ENCODE measurements around the gene KATNBL1. TPM values are rescaled to one million over a fixed set of nuclear protein-coding genes. Genes with fewer than 3 reads are reported as not detected.
"Not testable (repeated sequence)": the region's sequence is repeated elsewhere in the genome, so short reads cannot be mapped to it uniquely, and the experiment has no call there.

KATNBL1 gene
- polyA plus RNA-seq, 4 donors: 8.6 to 40.3 (median 13.8) TPM

GRCh38 chr15:34182942-34183341, 27.0 kb downstream of the KATNBL1 start:
- WGBS, 3 donors: 70 to 84% (median 79%) methylated on average over 4 of the region's 4 CpGs
- FAIRE-seq: no peak
- no peak overlapping the region for H3K27ac ChIP-seq (ENCODE audit: low read depth in 1 of 3, low read length in 2 of 3)

GRCh38 chr15:34179234-34179633, 30.7 kb downstream of the KATNBL1 start:
- H3K27me3 ChIP-seq (ENCODE audit: control insufficient read depth in 3 of 3, insufficient read depth in 3 of 3, low read length in 3 of 3): no peaks in the 10 kb centered on the region
- no peak overlapping the region for H3K27ac ChIP-seq (ENCODE audit: low read depth in 1 of 3, low read length in 2 of 3)
- H3K9me3 ChIP-seq (ENCODE audit: control insufficient read depth in 2 of 2, insufficient read depth in 1 of 2, low read depth in 1 of 2, low read length in 1 of 2): peaks cover 0 to 16% of the 10 kb centered on the region in 2 donors
- WGBS, 3 donors: 91 to 93% (median 93%) methylated on average over 3 of the region's 3 CpGs
- H3K4me1 ChIP-seq (ENCODE audit: control insufficient read depth in 3 of 3, insufficient read depth in 2 of 3, low read depth in 1 of 3, low read length in 2 of 3): no peaks in the 10 kb centered on the region
- FAIRE-seq: no peak
- H3K4me3 ChIP-seq (ENCODE audit: low read depth in 1 of 3, low read length in 3 of 3): no peak overlapping the region
- DNase-seq: no peak
- peaks cover 0 to 9% (median 0%) of the 10 kb centered on the region in 3 donors for H3K36me3 ChIP-seq (ENCODE audit: control insufficient read depth in 3 of 3, insufficient read depth in 2 of 3, low read depth in 1 of 3, low read length in 3 of 3)

More at GRCh38 chr15:34182942-34183341, 27.0 kb downstream of the KATNBL1 start:
- Histone ChIP-seq H3K4me3 (ENCODE audit: low read depth in 1 of 3, low read length in 3 of 3) (no peak overlapping the region), H3K27me3 (ENCODE audit: control insufficient read depth in 3 of 3, insufficient read depth in 3 of 3, low read length in 3 of 3) (no peaks in the 10 kb centered on the region), H3K36me3 (ENCODE audit: control insufficient read depth in 3 of 3, insufficient read depth in 2 of 3, low read depth in 1 of 3, low read length in 3 of 3) (peaks cover 0 to 10% (median 2%) of the 10 kb centered on the region in 3 donors), H3K4me1 (ENCODE audit: control insufficient read depth in 3 of 3, insufficient read depth in 2 of 3, low read depth in 1 of 3, low read length in 2 of 3) (no peaks in the 10 kb centered on the region), H3K9me3 (ENCODE audit: control insufficient read depth in 2 of 2, insufficient read depth in 1 of 2, low read depth in 1 of 2, low read length in 1 of 2) (peaks cover 0 to 11% of the 10 kb centered on the region in 2 donors)
- DNase-seq: no peak

- H3K4me1 ChIP-seq (ENCODE audit: control insufficient read depth in 3 of 3, insufficient read depth in 2 of 3, low read depth in 1 of 3, low read length in 2 of 3); H3K27ac ChIP-seq (ENCODE audit: low read depth in 1 of 3, low read length in 2 of 3); DNase-seq; H3K4me3 ChIP-seq (ENCODE audit: low read depth in 1 of 3, low read length in 3 of 3); H3K27me3 ChIP-seq (ENCODE audit: control insufficient read depth in 3 of 3, insufficient read depth in 3 of 3, low read length in 3 of 3); FAIRE-seq: not testable (repeated sequence)
- WGBS, 3 donors: 92 to 96% (median 95%) methylated on average over 14 of the region's 14 CpGs
- H3K9me3 ChIP-seq (ENCODE audit: control insufficient read depth in 2 of 2, insufficient read depth in 1 of 2, low read depth in 1 of 2, low read length in 1 of 2): peaks cover 0 to 26% of the 10 kb centered on the region in 2 donors
- peaks cover 0 to 13% (median 11%) of the 10 kb centered on the region in 3 donors for H3K36me3 ChIP-seq (ENCODE audit: control insufficient read depth in 3 of 3, insufficient read depth in 2 of 3, low read depth in 1 of 3, low read length in 3 of 3)
Measured at GRCh38 chr15:34165987-34166573, 43.8 kb downstream of the KATNBL1 start.

GRCh38 chr15:34161329-34161963, 48.5 kb downstream of the KATNBL1 start:
- peaks cover 2 to 39% of the 10 kb centered on the region in 2 donors for H3K9me3 ChIP-seq (ENCODE audit: control insufficient read depth in 2 of 2, insufficient read depth in 1 of 2, low read depth in 1 of 2, low read length in 1 of 2)
- H3K27me3 ChIP-seq (ENCODE audit: control insufficient read depth in 3 of 3, insufficient read depth in 3 of 3, low read length in 3 of 3): no peaks in the 10 kb centered on the region
- H3K27ac ChIP-seq (ENCODE audit: low read depth in 1 of 3, low read length in 2 of 3): no peak overlapping the region
- 81 to 96% (median 88%) methylated on average over 9 of the region's 9 CpGs for WGBS, 3 donors
- no peak for FAIRE-seq
- H3K36me3 ChIP-seq (ENCODE audit: control insufficient read depth in 3 of 3, insufficient read depth in 2 of 3, low read depth in 1 of 3, low read length in 3 of 3): peaks cover 0 to 21% (median 20%) of the 10 kb centered on the region in 3 donors
- H3K4me1 ChIP-seq (ENCODE audit: control insufficient read depth in 3 of 3, insufficient read depth in 2 of 3, low read depth in 1 of 3, low read length in 2 of 3): no peaks in the 10 kb centered on the region
- DNase-seq: no peak
- no peak overlapping the region for H3K4me3 ChIP-seq (ENCODE audit: low read depth in 1 of 3, low read length in 3 of 3)

- Histone ChIP-seq H3K36me3 (ENCODE audit: control insufficient read depth in 3 of 3, insufficient read depth in 2 of 3, low read depth in 1 of 3, low read length in 3 of 3) (peaks cover 0 to 23% (median 20%) of the 10 kb centered on the region in 3 donors), H3K27me3 (ENCODE audit: control insufficient read depth in 3 of 3, insufficient read depth in 3 of 3, low read length in 3 of 3) (no peaks in the 10 kb centered on the region), H3K27ac (ENCODE audit: low read depth in 1 of 3, low read length in 2 of 3) (no peak overlapping the region), H3K4me1 (ENCODE audit: control insufficient read depth in 3 of 3, insufficient read depth in 2 of 3, low read depth in 1 of 3, low read length in 2 of 3) (no peaks in the 10 kb centered on the region), H3K9me3 (ENCODE audit: control insufficient read depth in 2 of 2, insufficient read depth in 1 of 2, low read depth in 1 of 2, low read length in 1 of 2) (peaks cover 2 to 39% of the 10 kb centered on the region in 2 donors), H3K4me3 (ENCODE audit: low read depth in 1 of 3, low read length in 3 of 3) (no peak overlapping the region)
- 96 to 98% (median 97%) methylated on average over 5 of the region's 5 CpGs for WGBS, 3 donors
- DNase-seq: no peak
- no peak for FAIRE-seq
Measured at GRCh38 chr15:34160735-34161134, 49.2 kb downstream of the KATNBL1 start.

- Histone ChIP-seq H3K27ac (ENCODE audit: low read depth in 1 of 3, low read length in 2 of 3) (no peak overlapping the region), H3K4me1 (ENCODE audit: control insufficient read depth in 3 of 3, insufficient read depth in 2 of 3, low read depth in 1 of 3, low read length in 2 of 3) (no peaks in the 10 kb centered on the region), H3K4me3 (ENCODE audit: low read depth in 1 of 3, low read length in 3 of 3) (no peak overlapping the region), H3K27me3 (ENCODE audit: control insufficient read depth in 3 of 3, insufficient read depth in 3 of 3, low read length in 3 of 3) (no peaks in the 10 kb centered on the region), H3K9me3 (ENCODE audit: control insufficient read depth in 2 of 2, insufficient read depth in 1 of 2, low read depth in 1 of 2, low read length in 1 of 2) (peaks cover 3 to 49% of the 10 kb centered on the region in 2 donors), H3K36me3 (ENCODE audit: control insufficient read depth in 3 of 3, insufficient read depth in 2 of 3, low read depth in 1 of 3, low read length in 3 of 3) (peaks cover 0 to 28% (median 26%) of the 10 kb centered on the region in 3 donors)
- FAIRE-seq (no peak), DNase-seq (no peak)
Measured at GRCh38 chr15:34158355-34158754, 51.5 kb downstream of the KATNBL1 start.

- WGBS, 3 donors: 90 to 95% (median 91%) methylated on average over 7 of the region's 7 CpGs
- Histone ChIP-seq H3K36me3 (ENCODE audit: control insufficient read depth in 3 of 3, insufficient read depth in 2 of 3, low read depth in 1 of 3, low read length in 3 of 3) (peaks cover 0 to 28% (median 18%) of the 10 kb centered on the region in 3 donors), H3K4me1 (ENCODE audit: control insufficient read depth in 3 of 3, insufficient read depth in 2 of 3, low read depth in 1 of 3, low read length in 2 of 3) (no peaks in the 10 kb centered on the region), H3K27me3 (ENCODE audit: control insufficient read depth in 3 of 3, insufficient read depth in 3 of 3, low read length in 3 of 3) (no peaks in the 10 kb centered on the region), H3K4me3 (ENCODE audit: low read depth in 1 of 3, low read length in 3 of 3) (no peak overlapping the region), H3K27ac (ENCODE audit: low read depth in 1 of 3, low read length in 2 of 3) (no peak overlapping the region), H3K9me3 (ENCODE audit: control insufficient read depth in 2 of 2, insufficient read depth in 1 of 2, low read depth in 1 of 2, low read length in 1 of 2) (peaks cover 3 to 29% of the 10 kb centered on the region in 2 donors)
- DNase-seq (no peak), FAIRE-seq (no peak)
Measured at GRCh38 chr15:34155859-34156258, 54.0 kb downstream of the KATNBL1 start.

- no peak for DNase-seq
- Histone ChIP-seq H3K4me1 (ENCODE audit: control insufficient read depth in 3 of 3, insufficient read depth in 2 of 3, low read depth in 1 of 3, low read length in 2 of 3) (no peaks in the 10 kb centered on the region), H3K9me3 (ENCODE audit: control insufficient read depth in 2 of 2, insufficient read depth in 1 of 2, low read depth in 1 of 2, low read length in 1 of 2) (peaks cover 1 to 25% of the 10 kb centered on the region in 2 donors), H3K27me3 (ENCODE audit: control insufficient read depth in 3 of 3, insufficient read depth in 3 of 3, low read length in 3 of 3) (no peaks in the 10 kb centered on the region), H3K36me3 (ENCODE audit: control insufficient read depth in 3 of 3, insufficient read depth in 2 of 3, low read depth in 1 of 3, low read length in 3 of 3) (peaks cover 0 to 29% (median 23%) of the 10 kb centered on the region in 3 donors), H3K4me3 (ENCODE audit: low read depth in 1 of 3, low read length in 3 of 3) (no peak overlapping the region), H3K27ac (ENCODE audit: low read depth in 1 of 3, low read length in 2 of 3) (no peak overlapping the region)
- no peak for FAIRE-seq
- WGBS, 3 donors: 88 to 99% (median 95%) methylated on average over 7 of the region's 7 CpGs
Measured at GRCh38 chr15:34154725-34155204, 55.1 kb downstream of the KATNBL1 start.
